Cardiac muscle cell (in vitro differentiated cells and primary cell): ENCODE results near the gene ASCL4. TPM values are rescaled to one million over a fixed set of nuclear protein-coding genes. Genes with fewer than 3 reads are reported as not detected.

Source experiments
- DNase-seq, 2 donors: peaks; one replicate each; pipeline versions ENCODE4 v3.0.0 to v3.0.0-alpha.2; 2010 to 2017; ENCODE audit warnings: low read depth in 1 of 2, low spot score in 1 of 2
- H3K27ac ChIP-seq: fragments of 200-600 bp; sonication (generic); 2 replicates; pipeline ENCODE4 v1.5.1; 2016
- H3K27me3 ChIP-seq: fragments of 200-600 bp; sonication (generic); 2 replicates; pipeline ENCODE4 v1.6.0; 2016; ENCODE audit warnings: control low read depth
- H3K36me3 ChIP-seq: fragments of 200-600 bp; sonication (generic); 2 replicates; pipeline ENCODE4 v1.5.1; 2016; ENCODE audit warnings: control low read depth
- H3K4me1 ChIP-seq: fragments of 200-600 bp; sonication (generic); 2 replicates; pipeline ENCODE4 v1.8.1; 2017; ENCODE audit warnings: low read depth, mild to moderate bottlenecking, mixed run types
- H3K4me3 ChIP-seq: fragments of 200-600 bp; sonication (generic); 2 replicates; pipeline ENCODE4 v1.5.1; 2016; ENCODE audit warnings: mild to moderate bottlenecking
- H3K9me3 ChIP-seq: fragments of 200-600 bp; sonication (generic); 2 replicates; pipeline ENCODE4 v1.5.1; 2017; ENCODE audit warnings: low read depth, mild to moderate bottlenecking, control low read depth
- polyA plus RNA-seq: library from polyadenylated mRNA; unstranded; fragments of >200 nt; fragmentation: Nextera tagmentation; extraction: Ambion mirVana; gene quantifications from 2 replicates; pipeline ENCODE4 v1.2.1, GENCODE V29; 2016
- total RNA-seq: library from RNA; depleted of rRNA; stranded (reverse); fragments of >200 nt; gene quantifications from 2 replicates; pipeline ENCODE4 v1.2.3, GENCODE V29; 2016
- TF ChIP-seq, protein P1 (sequence below): IDR thresholded peaks from 2 replicates; pipeline ENCODE4 v1.5.1; 2012; ENCODE audit warnings: low read depth, mild to moderate bottlenecking, low read length

Gene ASCL4
- total and polyA plus RNA-seq, 2 experiments from 2014 or later = not detected

DNA sequence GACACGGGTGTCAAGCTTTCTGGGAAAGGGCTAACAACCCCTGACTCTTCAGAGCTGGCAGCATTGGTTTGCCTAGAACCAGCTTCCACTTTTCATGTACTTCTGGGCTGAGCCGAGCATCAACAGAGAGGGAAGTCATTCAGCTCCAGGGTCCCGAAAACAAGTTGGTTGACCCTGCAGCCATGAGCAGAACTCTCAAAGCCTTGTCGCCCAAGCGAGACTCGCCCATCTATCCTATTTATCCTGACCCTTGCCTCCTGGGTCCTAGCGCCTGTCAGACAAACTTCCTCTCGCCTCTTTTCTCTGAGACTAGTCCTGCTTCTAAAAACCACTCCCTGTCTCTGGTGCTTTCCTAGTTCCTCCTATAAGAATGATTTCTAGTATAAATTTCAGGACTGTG is 47.9 kb downstream of the ASCL4 start:
- no peaks in the 10 kb centered on the region for H3K36me3 ChIP-seq
- DNase-seq = no peak
- no peak overlapping the region for H3K4me3 ChIP-seq
- TF ChIP-seq, protein P1, sequence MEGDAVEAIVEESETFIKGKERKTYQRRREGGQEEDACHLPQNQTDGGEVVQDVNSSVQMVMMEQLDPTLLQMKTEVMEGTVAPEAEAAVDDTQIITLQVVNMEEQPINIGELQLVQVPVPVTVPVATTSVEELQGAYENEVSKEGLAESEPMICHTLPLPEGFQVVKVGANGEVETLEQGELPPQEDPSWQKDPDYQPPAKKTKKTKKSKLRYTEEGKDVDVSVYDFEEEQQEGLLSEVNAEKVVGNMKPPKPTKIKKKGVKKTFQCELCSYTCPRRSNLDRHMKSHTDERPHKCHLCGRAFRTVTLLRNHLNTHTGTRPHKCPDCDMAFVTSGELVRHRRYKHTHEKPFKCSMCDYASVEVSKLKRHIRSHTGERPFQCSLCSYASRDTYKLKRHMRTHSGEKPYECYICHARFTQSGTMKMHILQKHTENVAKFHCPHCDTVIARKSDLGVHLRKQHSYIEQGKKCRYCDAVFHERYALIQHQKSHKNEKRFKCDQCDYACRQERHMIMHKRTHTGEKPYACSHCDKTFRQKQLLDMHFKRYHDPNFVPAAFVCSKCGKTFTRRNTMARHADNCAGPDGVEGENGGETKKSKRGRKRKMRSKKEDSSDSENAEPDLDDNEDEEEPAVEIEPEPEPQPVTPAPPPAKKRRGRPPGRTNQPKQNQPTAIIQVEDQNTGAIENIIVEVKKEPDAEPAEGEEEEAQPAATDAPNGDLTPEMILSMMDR = no peak
- no peaks in the 10 kb centered on the region for H3K27me3 ChIP-seq
- H3K27ac ChIP-seq = no peak overlapping the region
- H3K4me1 ChIP-seq = no peaks in the 10 kb centered on the region
- no peaks in the 10 kb centered on the region for H3K9me3 ChIP-seq

Other genes starting within 250 kb of the ASCL4 start
- gene PWP1, start 88.9 kb upstream of the ASCL4 start, total RNA-seq = 89.8 and 123 TPM in 2 replicates
- 44.6 and 55.9 TPM in 2 replicates for gene PWP1, start 88.9 kb upstream of the ASCL4 start, polyA plus RNA-seq
- gene PRDM4, start 13.6 kb upstream of the ASCL4 start, total RNA-seq = 15.5 and 21.0 TPM in 2 replicates
- gene PRDM4, start 13.6 kb upstream of the ASCL4 start, polyA plus RNA-seq = 10.2 and 12.6 TPM in 2 replicates